ENCODE results near the gene SRSF11. TPM values are rescaled to one million over a fixed set of nuclear protein-coding genes. Genes with fewer than 3 reads are reported as not detected.
A peak's percentile ranks its signal among the peaks of the same experiment; 100 is the strongest.

The SRSF11 gene
- total and polyA plus RNA-seq, 2 experiments from 2014 or later, result 143 to 228 TPM

GRCh38 chr1:70234733-70235132 is 13.6 kb downstream of the SRSF11 start:
- Histone ChIP-seq H3K9me3 (ENCODE audit: low read depth) (no peaks in the 10 kb centered on the region), H3K4me3 (no peak overlapping the region), H3K36me3 (peaks cover 88% of the 10 kb centered on the region), H3K4me1 (ENCODE audit: low read depth) (no peaks in the 10 kb centered on the region), H3K27ac (no peak overlapping the region), H3K27me3 (no peaks in the 10 kb centered on the region)
- no peak for TF ChIP-seq CTCF (IDR thresholded peaks at IDR 0.05; ENCODE audit: low read depth, low read length)
- DNase-seq (ENCODE audit: low read depth in 1 of 2, low spot score in 1 of 2), result no peak

GRCh38 chr1:70239940-70240339 is 18.8 kb downstream of the SRSF11 start:
- Histone ChIP-seq H3K27me3 (no peaks in the 10 kb centered on the region), H3K4me3 (no peak overlapping the region), H3K4me1 (ENCODE audit: low read depth) (no peaks in the 10 kb centered on the region), H3K9me3 (ENCODE audit: low read depth) (no peaks in the 10 kb centered on the region), H3K27ac (no peak overlapping the region), H3K36me3 (peaks cover 88% of the 10 kb centered on the region)
- no peak for TF ChIP-seq CTCF (IDR thresholded peaks at IDR 0.05; ENCODE audit: low read depth, low read length)
- no peak for DNase-seq (ENCODE audit: low read depth in 1 of 2, low spot score in 1 of 2)

GRCh38 chr1:70247122-70247521 is 25.9 kb downstream of the SRSF11 start:
- TF ChIP-seq CTCF (IDR thresholded peaks at IDR 0.05; ENCODE audit: low read depth, low read length), result no peak
- Histone ChIP-seq H3K4me3 (no peak overlapping the region), H3K36me3 (peaks cover 95% of the 10 kb centered on the region), H3K27ac (peak overlapping the region; percentile 79), H3K4me1 (ENCODE audit: low read depth) (peaks cover 5% of the 10 kb centered on the region), H3K27me3 (no peaks in the 10 kb centered on the region), H3K9me3 (ENCODE audit: low read depth) (no peaks in the 10 kb centered on the region)
- DNase-seq (ENCODE audit: low read depth in 1 of 2, low spot score in 1 of 2), result no peak

- H3K27me3 ChIP-seq, result no peaks in the 10 kb centered on the region
- no peak overlapping the region for H3K4me3 ChIP-seq
- H3K9me3 ChIP-seq (ENCODE audit: low read depth), result no peaks in the 10 kb centered on the region
- H3K27ac ChIP-seq, result peak overlapping the region; percentile 79
- TF ChIP-seq CTCF (IDR thresholded peaks at IDR 0.05; ENCODE audit: low read depth, low read length), result no peak
- DNase-seq (ENCODE audit: low read depth in 1 of 2, low spot score in 1 of 2), result no peak
- peaks cover 95% of the 10 kb centered on the region for H3K36me3 ChIP-seq
- peaks cover 5% of the 10 kb centered on the region for H3K4me1 ChIP-seq (ENCODE audit: low read depth)
Measured at GRCh38 chr1:70247768-70248167, 26.6 kb downstream of the SRSF11 start.

- no peaks in the 10 kb centered on the region for H3K27me3 ChIP-seq
- peaks cover 93% of the 10 kb centered on the region for H3K36me3 ChIP-seq
- no peak for TF ChIP-seq CTCF (IDR thresholded peaks at IDR 0.05; ENCODE audit: low read depth, low read length)
- no peak overlapping the region for H3K4me3 ChIP-seq
- peaks cover 5% of the 10 kb centered on the region for H3K4me1 ChIP-seq (ENCODE audit: low read depth)
- no peak for DNase-seq (ENCODE audit: low read depth in 1 of 2, low spot score in 1 of 2)
- H3K27ac ChIP-seq, result peak overlapping the region; percentile 79
- no peaks in the 10 kb centered on the region for H3K9me3 ChIP-seq (ENCODE audit: low read depth)
Measured at GRCh38 chr1:70248729-70249128, 27.5 kb downstream of the SRSF11 start.

GRCh38 chr1:70256664-70257063 is 35.5 kb downstream of the SRSF11 start:
- no peak overlapping the region for H3K4me3 ChIP-seq
- TF ChIP-seq CTCF (IDR thresholded peaks at IDR 0.05; ENCODE audit: low read depth, low read length), result no peak
- DNase-seq (ENCODE audit: low read depth in 1 of 2, low spot score in 1 of 2), result no peak
- no peaks in the 10 kb centered on the region for H3K27me3 ChIP-seq
- H3K27ac ChIP-seq, result no peak overlapping the region
- peaks cover 18% of the 10 kb centered on the region for H3K36me3 ChIP-seq
- no peaks in the 10 kb centered on the region for H3K9me3 ChIP-seq (ENCODE audit: low read depth)
- H3K4me1 ChIP-seq (ENCODE audit: low read depth), result no peaks in the 10 kb centered on the region
